GM12878 (cell line): ENCODE measurements around the gene ABL2. TPM values are rescaled to one million over a fixed set of nuclear protein-coding genes. Genes with fewer than 3 reads are reported as not detected.

Source experiments
- ATAC-seq: fragments of 200-7000 bp; cut with Tn5 transposase; 3 replicates; pipeline ENCODE4 v1.9.1; 2020; ENCODE audit warnings: mild to moderate bottlenecking, moderate library complexity
- BruUV-seq: library from RNA; stranded (reverse); fragments of 400-500 nt; replicated peaks from 2 replicates; lab custom pipeline; 2021; lab: Mats Ljungman, UMichigan
- CTCF ChIA-PET: fragments of 300-600 bp; sonication (Branson Sonifier 250); formaldehyde crosslinking; extraction: SDS; loops from one replicate; lab custom pipeline; 2021; ENCODE audit warnings: inconsistent platforms; lab: Yijun Ruan, JAX
- POLR2A ChIA-PET: fragments of 350-600 bp; formaldehyde crosslinking; extraction: SDS; loops from one replicate; lab custom pipeline; 2021; ENCODE audit warnings: inconsistent platforms; lab: Charles Lee
- RAD21 ChIA-PET: fragments of 300-600 bp; sonication (Branson Sonifier 250); formaldehyde crosslinking; loops from one replicate; lab custom pipeline; 2023; ENCODE audit warnings: antibody characterized with exemption; ENCODE audit not compliant: unreplicated experiment; lab: Charles Lee
- SMC1A ChIA-PET: fragments of 300-600 bp; sonication (Branson Sonifier 250); formaldehyde crosslinking; loops from one replicate; lab custom pipeline; 2023; ENCODE audit not compliant: unreplicated experiment, uncharacterized antibody; lab: Charles Lee
- DNase-seq: peaks from one replicate; pipeline ENCODE4 v3.0.0-alpha.2; 2011; ENCODE audit warnings: low read depth, low spot score
- FAIRE-seq: peaks from 3 replicates; lab custom pipeline; 2011; peaks lifted over from hg19 to GRCh38; lab: Jason Lieb, UNC
- H2AFZ ChIP-seq: 2 replicates; pipeline ENCODE4 v1.6.0; 2011; ENCODE audit warnings: low read depth, low read length, control low read depth; ENCODE audit not compliant: control insufficient read depth
- H3K27ac ChIP-seq: 2 replicates; pipeline ENCODE4 v1.5.1; 2011; ENCODE audit warnings: control low read depth; ENCODE audit not compliant: control insufficient read depth, insufficient read depth
- H3K27me3 ChIP-seq, 2 experiments: replicated peaks in 1 of 2; 2 replicates each; pipeline versions ENCODE4 v1.6.0 to v1.6.1; 2011; ENCODE audit warnings: low read length in 1 of 2; ENCODE audit not compliant: control insufficient read depth in 2 of 2, insufficient read depth in 2 of 2
- H3K36me3 ChIP-seq, 2 experiments: 2 replicates each; pipeline ENCODE4 v1.5.1; 2011; ENCODE audit warnings: low read length in 1 of 2; ENCODE audit not compliant: control insufficient read depth in 2 of 2, insufficient read depth in 2 of 2
- H3K4me1 ChIP-seq: 2 replicates; pipeline ENCODE4 v1.6.1; 2011; ENCODE audit warnings: mild to moderate bottlenecking, low read length, moderate library complexity, mixed read lengths; ENCODE audit not compliant: control insufficient read depth, insufficient read depth
- H3K4me2 ChIP-seq: 2 replicates; pipeline ENCODE4 v1.6.0; 2011; ENCODE audit warnings: control low read depth; ENCODE audit not compliant: control insufficient read depth, insufficient read depth
- H3K4me3 ChIP-seq: fragments of 200-600 bp; sonication (generic); 2 replicates; pipeline ENCODE4 v1.5.1; 2016
- H3K79me2 ChIP-seq: 2 replicates; pipeline ENCODE4 v1.6.0; 2011; ENCODE audit warnings: low read length; ENCODE audit not compliant: control insufficient read depth, insufficient read depth
- H3K9ac ChIP-seq: 2 replicates; pipeline ENCODE4 v1.8.0; 2011; ENCODE audit warnings: low read length, control low read depth, mixed read lengths; ENCODE audit not compliant: control insufficient read depth, insufficient read depth
- H3K9me3 ChIP-seq: replicated peaks from 3 replicates; pipeline ENCODE4 v1.5.1; 2011; ENCODE audit warnings: mild to moderate bottlenecking, low read length; ENCODE audit not compliant: control insufficient read depth, insufficient read depth
- H4K20me1 ChIP-seq: 2 replicates; pipeline ENCODE4 v1.6.0; 2011; ENCODE audit not compliant: control insufficient read depth, insufficient read depth
- ATF3 ChIP-seq: IDR thresholded peaks from 2 replicates; pipeline ENCODE4 v1.6.1; 2011; ENCODE audit warnings: low read depth, mild to moderate bottlenecking, low read length, moderate library complexity, borderline replicate concordance; ENCODE audit errors: extremely low read depth
- BMI1 ChIP-seq: fragments of 450-650 bp; IDR thresholded peaks from 2 replicates; pipeline ENCODE4 v1.6.1; 2016; ENCODE audit warnings: mild to moderate bottlenecking, moderate library complexity, borderline replicate concordance
- FOXM1 ChIP-seq: IDR thresholded peaks from 2 replicates; pipeline ENCODE4 v1.6.1; 2012; ENCODE audit warnings: low read depth, mild to moderate bottlenecking, inconsistent platforms, low read length, moderate library complexity
- HDGF ChIP-seq: fragments of 450-650 bp; IDR thresholded peaks from 2 replicates; pipeline ENCODE4 v1.6.1; 2016; ENCODE audit warnings: antibody characterized with exemption
- KDM1A ChIP-seq: fragments of 200-600 bp; sonication (generic); IDR thresholded peaks from 2 replicates; pipeline ENCODE4 v1.6.1; 2016; ENCODE audit warnings: borderline replicate concordance
- MTA2 ChIP-seq: fragments of 450-650 bp; IDR thresholded peaks from 2 replicates; pipeline ENCODE4 v1.6.1; 2016; ENCODE audit warnings: low read depth, mild to moderate bottlenecking, moderate library complexity
- SUZ12 ChIP-seq: fragments of 200-600 bp; sonication (generic); IDR thresholded peaks from one replicate; pipeline ENCODE4 v1.6.1; 2018; ENCODE audit warnings: antibody characterized with exemption, mild to moderate bottlenecking; ENCODE audit not compliant: unreplicated experiment
- ZNF217 ChIP-seq: fragments of 450-650 bp; IDR thresholded peaks from 2 replicates; pipeline ENCODE4 v1.6.1; 2017; ENCODE audit warnings: antibody characterized with exemption, mild to moderate bottlenecking
- WGBS: methylation state at CpG from one replicate; pipeline ENCODE4 v1.1.6; 2016; ENCODE audit warnings: low lambda C conversion rate; ENCODE audit not compliant: insufficient replicate concordance, insufficient coverage; ENCODE audit errors: missing lambda C conversion rate; 5-methylcytosine and 5-hydroxymethylcytosine counted together
- in situ Hi-C: fragments of 300-500 bp; cut with MboI; formaldehyde crosslinking; loops from 9 replicates; pipeline ENCODE4 v1.14.3; 2018; ENCODE audit warnings: mixed read lengths
- intact Hi-C: fragments of 100-400 bp; cut with micrococcal nuclease; formaldehyde crosslinking; loops from one replicate; pipeline ENCODE4 v1.14.2; 2022; ENCODE audit not compliant: unreplicated experiment
- polyA plus RNA-seq, 11 experiments: library from polyadenylated mRNA; depleted of rRNA in 4 of 11; unstranded in 6 of 11; stranded (reverse) in 5 of 11; fragments of >200 nt; fragmentation: Nextera tagmentation in 4 of 11; fragmentation: Illumina TruSeq in 1 of 11; extraction: Ambion mirVana in 4 of 11; extraction: Trizol in 1 of 11; gene quantifications; 1 replicate in 1 of 11; 2 replicates in 10 of 11; pipeline versions ENCODE4 v1.2.1 to v1.2.3, GENCODE V29; 2011 to 2016; ENCODE audit warnings: inconsistent platforms in 2 of 11, missing spikeins in 2 of 11, low read depth in 1 of 11
- total RNA-seq, 4 experiments: library from RNA; depleted of rRNA in 3 of 4; stranded (reverse); fragments of >200 nt in 3 of 4; fragmentation: Illumina TruSeq in 1 of 4; extraction: Trizol in 1 of 4; gene quantifications; 2 replicates each; pipeline versions ENCODE4 v1.2.1 to v1.2.3, GENCODE V29; 2013 to 2021
- TF ChIP-seq, protein P1 (sequence below): fragments of 450-650 bp; formaldehyde crosslinking; IDR thresholded peaks from 2 replicates; pipeline ENCODE4 v1.4.0; 2020; ENCODE audit warnings: mild to moderate bottlenecking, moderate library complexity
- TF ChIP-seq, protein P2 (sequence below): fragments of 450-650 bp; IDR thresholded peaks from 2 replicates; pipeline ENCODE4 v1.6.1; 2017; ENCODE audit warnings: mild to moderate bottlenecking

The ABL2 gene
- total and polyA plus RNA-seq, 10 of the 15 experiments (the other 5 are each of a cell fraction or from before 2014, with no cell fraction given), result 0.57 to 9.4 (median 3.6) TPM

GRCh38 chr1:179126338-179127060 lies 103.0 kb downstream of the ABL2 start (continued):
- TF ChIP-seq ATF3 (no peak), HDGF (no peak), FOXM1 (no peak), KDM1A (no peak), SUZ12 (no peak)
- TF ChIP-seq, protein P1, sequence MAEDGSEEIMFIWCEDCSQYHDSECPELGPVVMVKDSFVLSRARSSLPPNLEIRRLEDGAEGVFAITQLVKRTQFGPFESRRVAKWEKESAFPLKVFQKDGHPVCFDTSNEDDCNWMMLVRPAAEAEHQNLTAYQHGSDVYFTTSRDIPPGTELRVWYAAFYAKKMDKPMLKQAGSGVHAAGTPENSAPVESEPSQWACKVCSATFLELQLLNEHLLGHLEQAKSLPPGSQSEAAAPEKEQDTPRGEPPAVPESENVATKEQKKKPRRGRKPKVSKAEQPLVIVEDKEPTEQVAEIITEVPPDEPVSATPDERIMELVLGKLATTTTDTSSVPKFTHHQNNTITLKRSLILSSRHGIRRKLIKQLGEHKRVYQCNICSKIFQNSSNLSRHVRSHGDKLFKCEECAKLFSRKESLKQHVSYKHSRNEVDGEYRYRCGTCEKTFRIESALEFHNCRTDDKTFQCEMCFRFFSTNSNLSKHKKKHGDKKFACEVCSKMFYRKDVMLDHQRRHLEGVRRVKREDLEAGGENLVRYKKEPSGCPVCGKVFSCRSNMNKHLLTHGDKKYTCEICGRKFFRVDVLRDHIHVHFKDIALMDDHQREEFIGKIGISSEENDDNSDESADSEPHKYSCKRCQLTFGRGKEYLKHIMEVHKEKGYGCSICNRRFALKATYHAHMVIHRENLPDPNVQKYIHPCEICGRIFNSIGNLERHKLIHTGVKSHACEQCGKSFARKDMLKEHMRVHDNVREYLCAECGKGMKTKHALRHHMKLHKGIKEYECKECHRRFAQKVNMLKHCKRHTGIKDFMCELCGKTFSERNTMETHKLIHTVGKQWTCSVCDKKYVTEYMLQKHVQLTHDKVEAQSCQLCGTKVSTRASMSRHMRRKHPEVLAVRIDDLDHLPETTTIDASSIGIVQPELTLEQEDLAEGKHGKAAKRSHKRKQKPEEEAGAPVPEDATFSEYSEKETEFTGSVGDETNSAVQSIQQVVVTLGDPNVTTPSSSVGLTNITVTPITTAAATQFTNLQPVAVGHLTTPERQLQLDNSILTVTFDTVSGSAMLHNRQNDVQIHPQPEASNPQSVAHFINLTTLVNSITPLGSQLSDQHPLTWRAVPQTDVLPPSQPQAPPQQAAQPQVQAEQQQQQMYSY (CRISPR knock-in tag), result no peak

DNA sequence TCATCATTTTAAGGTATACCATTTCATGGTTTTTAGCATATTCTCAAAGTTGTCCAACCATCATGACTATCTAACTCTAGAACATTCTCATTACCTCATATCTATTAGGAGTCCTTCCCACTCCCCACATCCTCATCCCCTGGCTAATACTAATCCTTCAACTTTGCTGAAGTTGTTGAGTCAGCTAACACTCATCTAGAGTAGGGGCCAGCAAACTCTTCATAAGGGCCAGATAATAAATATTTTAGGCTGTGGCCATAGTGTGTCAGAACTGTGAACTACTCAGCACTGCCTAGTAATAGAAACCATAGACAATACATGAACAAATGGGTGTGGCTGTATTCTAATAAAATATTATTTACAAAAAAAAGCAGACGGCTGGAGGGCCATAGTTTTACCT lies 104.6 kb downstream of the ABL2 start:
- no peak overlapping the region for H3K27ac ChIP-seq
- CTCF ChIA-PET, result interaction anchor here (2.0 kb wide), 1 partner anchor 69 kb away, joined by 9 read pairs; no protein-coding TSS in a partner anchor
- POLR2A ChIA-PET, result no interaction called here
- ATAC-seq, result no peak
- H3K27me3 ChIP-seq, result no peaks in the 10 kb centered on the region
- RAD21 ChIA-PET, result no interaction called here
- H3K4me2 ChIP-seq, result no peak overlapping the region
- H3K9me3 ChIP-seq, result no peaks in the 10 kb centered on the region
- peaks cover 2% of the 10 kb centered on the region for H3K4me1 ChIP-seq
- in situ Hi-C loops, result loop anchor here (5.0 kb wide), 1 partner anchor 242 kb away; the partner anchor contains the start of gene AXDND1
- no peaks in the 10 kb centered on the region for H4K20me1 ChIP-seq
- H2AFZ ChIP-seq, result no peak overlapping the region
- FAIRE-seq, result no peak
- no TSS peak for BruUV-seq
- SMC1A ChIA-PET, result interaction anchor here (0.6 to 2.6 kb wide), 4 partner anchors 42 to 391 kb away, joined by 3 to 9 read pairs (median 4); partner anchors contain the start of genes SOAT1 and TOR3A
- no peak for DNase-seq
- no peak for TF ChIP-seq BMI1
- no peak for TF ChIP-seq MTA2
- TF ChIP-seq, protein P2, sequence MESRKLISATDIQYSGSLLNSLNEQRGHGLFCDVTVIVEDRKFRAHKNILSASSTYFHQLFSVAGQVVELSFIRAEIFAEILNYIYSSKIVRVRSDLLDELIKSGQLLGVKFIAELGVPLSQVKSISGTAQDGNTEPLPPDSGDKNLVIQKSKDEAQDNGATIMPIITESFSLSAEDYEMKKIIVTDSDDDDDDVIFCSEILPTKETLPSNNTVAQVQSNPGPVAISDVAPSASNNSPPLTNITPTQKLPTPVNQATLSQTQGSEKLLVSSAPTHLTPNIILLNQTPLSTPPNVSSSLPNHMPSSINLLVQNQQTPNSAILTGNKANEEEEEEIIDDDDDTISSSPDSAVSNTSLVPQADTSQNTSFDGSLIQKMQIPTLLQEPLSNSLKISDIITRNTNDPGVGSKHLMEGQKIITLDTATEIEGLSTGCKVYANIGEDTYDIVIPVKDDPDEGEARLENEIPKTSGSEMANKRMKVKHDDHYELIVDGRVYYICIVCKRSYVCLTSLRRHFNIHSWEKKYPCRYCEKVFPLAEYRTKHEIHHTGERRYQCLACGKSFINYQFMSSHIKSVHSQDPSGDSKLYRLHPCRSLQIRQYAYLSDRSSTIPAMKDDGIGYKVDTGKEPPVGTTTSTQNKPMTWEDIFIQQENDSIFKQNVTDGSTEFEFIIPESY, result no peak
- no peak for TF ChIP-seq ZNF217
- H3K79me2 ChIP-seq, result no peaks in the 10 kb centered on the region
- 96% methylated on average over 1 of the region's 1 CpG for WGBS
- no peak overlapping the region for H3K4me3 ChIP-seq
- intact Hi-C loops, result no loop called here
- no peak overlapping the region for H3K9ac ChIP-seq
- peaks cover 0 to 2% of the 10 kb centered on the region in 2 experiments; a peak in 2 of 4 replicates for H3K36me3 ChIP-seq
